Nucleus accumbens (tissue), 56 donors: Measurements from ENCODE around the gene IDUA.
"Not testable (repeated sequence)": the region's sequence is repeated elsewhere in the genome, so short reads cannot be mapped to it uniquely, and the experiment has no call there.

Source experiments
- DNase-seq, 56 donors: peaks; one replicate each; lab custom pipeline; 2025; lab: John Stamatoyannopoulos, UW

Gene IDUA

GRCh38 chr4:966266-967112 lies 20.4 kb upstream of the IDUA start:
- no peak for DNase-seq

GRCh38 chr4:967113-968104 lies 19.4 kb upstream of the IDUA start:
- no peak for DNase-seq

- no peak for DNase-seq
Observed at GRCh38 chr4:968221-968620, 18.6 kb upstream of the IDUA start.

GRCh38 chr4:968621-969394 lies 18.0 kb upstream of the IDUA start:
- DNase-seq = no peak

- DNase-seq = no peak
Observed at GRCh38 chr4:970046-970745, 16.6 kb upstream of the IDUA start.

GRCh38 chr4:970854-971520 lies 15.9 kb upstream of the IDUA start:
- no peak for DNase-seq

- no peak for DNase-seq
Observed at GRCh38 chr4:971666-972500, 15.0 kb upstream of the IDUA start.

GRCh38 chr4:972651-973424 lies 14.0 kb upstream of the IDUA start:
- peak in 6 of 56 donors; percentile 13 to 47 (median 30) for DNase-seq

GRCh38 chr4:973431-974397 lies 13.1 kb upstream of the IDUA start, which contains the start of gene DGKQ:
DGKQ (minus strand) TSS chr4:973569; CDS start chr4:973482, 87 bp downstream.
- peak; percentile 31 to 94 (median 83) for DNase-seq

- DNase-seq = no peak
Observed at GRCh38 chr4:974668-975067, 12.2 kb upstream of the IDUA start.

- DNase-seq = not testable (repeated sequence)
Observed at GRCh38 chr4:976016-976415, 10.8 kb upstream of the IDUA start.

- no peak for DNase-seq
Observed at GRCh38 chr4:978957-979701, 7.7 kb upstream of the IDUA start.

GRCh38 chr4:982291-982690 lies 4.6 kb upstream of the IDUA start:
- no peak for DNase-seq

- DNase-seq = no peak
Observed at GRCh38 chr4:982814-983213, 4.0 kb upstream of the IDUA start.

GRCh38 chr4:984336-985054 lies 2.3 kb upstream of the IDUA start:
- DNase-seq = no peak
